Suppressor macrophage treated with lipopolysaccharide for 4 hours (primary cell): Measurements from ENCODE around the gene ABTB2.
A peak's percentile ranks its signal among the peaks of the same experiment; 100 is the strongest.
"Not testable (repeated sequence)": the region's sequence is repeated elsewhere in the genome, so short reads cannot be mapped to it uniquely, and the experiment has no call there.

Source experiments
- DNase-seq: peaks from one replicate; pipeline ENCODE4 v3.0.0-alpha.2; 2020

ABTB2 gene

GRCh38 chr11:34357701-34358257 lies at the start of gene ABTB2:
Gene ABTB2 (minus strand): TSS chr11:34358010.
- peak; percentile 98 for DNase-seq

DNA sequence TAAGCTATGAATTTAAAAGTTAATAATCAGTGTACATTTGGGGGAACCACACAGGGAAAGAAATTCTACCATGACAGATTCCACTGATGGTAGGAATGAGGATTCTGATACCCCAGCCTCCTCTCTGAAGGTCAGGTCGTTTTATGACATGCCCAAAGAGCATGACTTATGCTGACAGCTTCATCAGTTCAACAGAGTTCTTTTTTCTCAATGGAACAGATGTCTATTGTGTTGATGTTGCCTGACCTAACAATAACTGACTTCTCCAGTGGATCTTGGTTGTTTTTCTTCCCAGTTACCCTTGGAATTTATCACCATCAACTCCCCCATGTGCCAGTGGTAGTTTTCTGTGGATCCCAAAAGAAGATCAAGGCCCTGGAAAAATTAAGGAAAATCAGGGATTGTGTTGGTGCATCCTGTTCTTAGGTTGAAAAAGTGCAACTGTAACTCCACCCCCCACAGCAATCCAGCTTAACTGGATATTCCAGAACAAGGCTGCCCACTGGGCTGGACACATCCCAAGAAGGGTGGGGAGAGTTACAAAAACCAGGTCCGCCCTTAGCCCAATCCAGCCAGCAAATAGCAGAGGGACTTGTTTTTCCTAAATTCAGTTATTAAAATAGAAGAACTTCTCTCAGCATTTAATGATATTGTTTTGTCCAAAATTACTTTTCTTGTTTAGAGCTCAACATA lies 49.5 kb upstream of the ABTB2 start:
- no peak for DNase-seq

DNA sequence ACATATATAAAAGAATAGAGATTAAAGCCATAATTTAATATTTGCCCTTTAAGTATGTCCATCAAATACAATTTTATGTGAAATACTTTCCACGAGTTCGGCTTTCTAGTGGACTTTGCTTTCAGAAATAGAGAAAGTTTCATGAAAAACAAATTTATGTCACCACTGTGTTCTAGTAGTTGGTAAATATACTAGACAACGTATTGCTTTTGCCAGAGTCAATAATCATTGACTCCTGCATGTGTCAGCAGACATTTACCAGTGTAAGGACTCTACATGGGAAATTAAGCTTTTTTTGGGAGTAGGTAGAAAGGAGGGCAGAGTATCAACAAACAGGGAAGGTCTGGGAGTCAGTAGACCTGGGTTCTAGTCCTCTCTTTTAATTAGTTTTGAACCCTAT lies 48.6 kb upstream of the ABTB2 start:
- no peak for DNase-seq

DNA sequence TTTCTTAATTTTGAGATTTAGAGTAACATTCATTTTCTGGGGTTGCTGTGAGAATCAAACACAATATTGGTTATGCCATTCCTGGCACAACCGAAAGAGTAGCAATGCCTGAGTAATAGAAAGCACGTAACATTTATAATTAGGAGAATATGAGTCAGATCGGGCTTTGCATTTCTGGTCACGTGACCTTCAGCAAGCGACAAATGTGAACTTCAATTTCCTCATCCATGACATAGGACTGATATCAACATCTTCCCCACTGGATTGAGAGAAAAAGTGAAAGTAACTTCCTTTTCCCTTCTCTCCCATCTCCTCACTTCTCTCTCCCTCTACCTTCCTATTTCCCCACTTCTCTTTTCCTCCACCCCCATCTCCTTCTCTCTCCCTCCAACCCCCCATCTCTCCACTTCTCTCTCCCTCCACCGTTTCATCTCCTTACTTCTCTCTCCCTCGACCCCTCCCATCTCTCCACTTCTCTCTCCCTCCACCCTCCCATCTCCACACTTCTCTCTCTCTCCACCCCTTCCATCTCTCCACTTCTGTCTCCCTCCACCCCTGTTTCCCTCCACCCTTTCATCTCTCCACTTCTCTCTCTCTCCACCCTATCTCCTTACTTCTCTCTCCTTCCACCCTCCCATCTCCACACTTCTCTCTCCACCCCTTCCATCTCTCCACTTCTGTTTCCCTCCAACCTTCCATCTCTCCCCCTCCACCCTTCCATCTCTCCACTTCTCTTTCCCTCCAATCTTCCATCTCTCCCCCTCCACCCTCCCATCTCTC lies 47.5 kb upstream of the ABTB2 start:
- peak; percentile 94 for DNase-seq

GRCh38 chr11:34404280-34404679 lies 46.5 kb upstream of the ABTB2 start:
- DNase-seq: no peak

DNA sequence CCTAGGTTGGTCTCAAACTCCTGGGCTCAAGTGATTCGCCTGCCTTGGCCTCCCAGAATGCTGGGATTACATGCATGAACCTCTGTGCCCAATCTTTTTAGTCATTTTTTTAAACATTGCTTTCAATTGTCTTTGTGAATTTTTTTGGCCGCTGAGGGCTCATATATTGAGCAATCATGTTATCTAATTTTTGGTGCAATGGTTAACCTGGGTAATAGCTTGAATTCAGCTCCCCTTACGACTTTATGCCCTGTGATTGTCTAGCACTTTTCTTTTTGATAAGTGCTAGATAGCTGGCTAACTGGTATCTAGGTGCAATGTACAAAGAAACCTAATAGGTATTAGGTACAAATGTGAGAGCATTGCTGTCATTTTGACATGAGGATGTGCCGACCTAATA lies 45.6 kb upstream of the ABTB2 start:
- DNase-seq: no peak

DNA sequence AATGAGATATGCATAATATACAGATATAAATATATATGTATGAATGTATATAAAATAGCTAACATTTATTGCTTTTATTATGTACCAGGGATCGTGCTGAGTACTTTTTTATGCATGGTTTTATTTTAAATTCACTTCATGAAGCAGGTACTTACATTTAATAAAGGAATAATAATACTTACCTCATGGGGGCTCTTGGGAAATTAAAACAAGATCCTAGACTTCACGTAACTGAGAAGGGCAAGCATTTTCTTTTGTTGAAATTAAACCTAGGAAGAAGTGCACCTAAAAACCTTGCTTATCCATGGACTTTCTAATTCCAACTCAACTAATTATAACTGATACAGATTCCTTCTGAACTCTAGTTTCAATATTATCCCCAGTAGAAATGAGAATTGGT lies 40.0 kb upstream of the ABTB2 start:
- no peak for DNase-seq

GRCh38 chr11:34397120-34397519 lies 39.3 kb upstream of the ABTB2 start:
- no peak for DNase-seq

- no peak for DNase-seq
Measured at GRCh38 chr11:34395916-34396550, 38.2 kb upstream of the ABTB2 start.

DNA sequence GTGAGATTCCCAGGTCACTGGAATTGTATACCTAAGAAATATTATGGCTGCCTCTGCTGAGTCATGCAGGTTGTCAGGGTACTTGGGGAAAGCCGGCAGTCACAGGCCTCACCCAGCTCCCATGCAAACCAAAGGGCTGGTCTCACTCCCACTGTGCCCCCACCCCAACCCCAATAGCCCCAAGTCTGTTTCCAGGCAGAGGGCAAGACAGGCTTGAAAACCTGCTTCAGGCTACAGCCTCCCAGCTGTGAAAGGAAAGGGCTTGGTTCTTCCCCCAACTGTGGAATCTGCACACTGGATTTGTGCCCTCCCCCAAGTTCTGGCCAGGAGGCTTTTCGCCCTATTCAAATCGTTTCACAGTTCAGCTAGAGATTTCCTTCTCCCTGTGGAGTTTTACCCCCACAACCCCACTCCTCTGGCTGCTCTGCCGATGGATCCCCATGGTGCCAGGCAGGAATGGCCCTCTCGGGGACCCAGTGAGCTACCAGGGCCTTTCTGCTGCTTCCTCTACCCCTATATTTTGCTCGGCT lies 37.0 kb upstream of the ABTB2 start:
- DNase-seq: no peak

- DNase-seq: no peak
Measured at GRCh38 chr11:34387653-34388052, 29.8 kb upstream of the ABTB2 start.

GRCh38 chr11:34386356-34386755 lies 28.5 kb upstream of the ABTB2 start:
- DNase-seq: not testable (repeated sequence)

DNA sequence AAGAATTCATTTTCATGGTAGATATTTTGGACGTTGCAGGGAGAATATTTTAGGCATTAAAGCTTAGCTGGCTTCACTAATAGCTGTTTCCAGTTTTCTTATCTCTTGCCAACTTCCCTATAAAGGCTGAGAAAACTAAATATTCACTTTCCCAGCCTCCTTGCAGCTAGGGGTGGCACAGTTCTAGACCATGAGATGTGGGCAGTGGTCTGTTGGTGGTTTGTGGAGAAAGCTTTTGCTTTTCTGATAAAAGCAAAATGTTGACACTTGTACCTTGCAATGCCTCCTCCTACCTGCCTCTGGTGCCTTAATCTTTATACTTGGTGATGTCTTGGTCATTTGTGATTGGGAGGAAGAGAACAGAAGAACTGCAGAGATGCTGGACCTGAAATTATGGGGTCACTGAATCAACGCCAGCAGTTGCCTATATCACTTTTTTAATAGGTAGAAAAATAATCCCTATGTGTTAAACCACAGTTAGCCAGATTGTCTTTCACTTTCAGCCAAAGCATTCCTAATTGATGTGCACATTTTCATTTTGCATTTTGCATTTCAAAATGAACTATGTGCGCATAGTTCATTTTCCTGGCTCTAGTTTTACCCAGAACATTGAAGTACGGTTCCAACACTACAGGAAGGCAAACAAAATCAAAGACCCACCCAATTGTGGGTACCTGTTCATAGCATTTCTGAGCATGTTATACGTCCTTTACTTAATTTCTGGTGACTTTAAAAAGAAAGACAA lies 24.9 kb upstream of the ABTB2 start:
- DNase-seq: no peak

DNA sequence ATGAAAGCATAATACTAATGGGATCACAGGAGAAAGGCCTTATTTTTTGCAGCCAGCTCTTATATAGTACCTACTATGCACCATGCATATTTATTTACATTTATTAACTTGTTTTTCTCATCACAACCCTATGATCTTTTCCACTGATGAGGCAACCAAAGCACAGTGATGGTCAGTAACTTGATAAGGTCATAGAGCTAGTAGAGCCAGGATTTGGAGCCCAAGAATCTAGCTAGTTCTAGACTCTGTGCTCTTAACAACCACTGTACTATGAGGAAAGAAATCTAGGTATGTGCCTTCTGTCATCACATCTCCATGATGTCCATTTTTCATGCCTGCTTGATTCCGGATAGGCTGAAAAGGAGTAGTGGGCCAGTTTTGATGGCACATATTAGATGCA lies 24.0 kb upstream of the ABTB2 start:
- no peak for DNase-seq

DNA sequence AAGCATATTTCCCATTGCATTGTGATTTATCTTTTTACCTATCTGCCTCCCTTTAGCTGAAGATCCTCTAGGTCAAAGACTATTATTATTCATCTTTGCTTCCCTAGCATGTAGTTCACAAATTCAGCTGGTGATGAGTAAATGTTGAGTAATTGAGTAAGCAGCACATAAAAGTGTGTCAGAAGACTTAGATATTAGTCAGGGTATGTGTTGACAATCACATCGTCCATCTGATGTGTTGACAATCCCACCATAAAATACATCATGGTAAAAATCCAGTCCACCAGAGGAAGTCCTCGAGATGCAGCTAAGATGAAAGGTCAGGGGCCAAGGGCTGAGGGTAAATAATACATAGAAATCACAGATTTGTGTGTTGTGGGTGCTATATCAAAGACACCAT lies 22.9 kb upstream of the ABTB2 start:
- DNase-seq: peak; percentile 50

DNA sequence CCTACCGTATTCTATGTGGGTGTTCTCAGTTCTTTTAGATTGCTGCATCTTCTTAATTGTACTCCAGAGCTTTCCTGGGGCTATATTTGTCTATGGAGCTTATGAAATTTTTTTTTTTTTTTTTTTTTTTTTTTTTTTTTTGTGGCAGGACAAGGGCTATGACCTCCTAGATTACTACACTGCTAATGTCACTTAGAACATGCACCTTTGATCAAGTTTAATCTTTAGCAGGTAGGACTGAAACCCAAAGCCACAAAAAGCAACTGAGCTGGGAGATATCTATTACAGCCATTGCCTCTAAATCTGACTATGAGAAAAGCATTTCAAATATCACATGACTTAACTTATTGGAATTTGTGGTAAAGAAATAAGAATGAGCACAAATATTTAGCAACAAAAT lies 21.7 kb upstream of the ABTB2 start:
- DNase-seq: no peak

GRCh38 chr11:34379079-34379478 lies 21.3 kb upstream of the ABTB2 start:
- DNase-seq: no peak

DNA sequence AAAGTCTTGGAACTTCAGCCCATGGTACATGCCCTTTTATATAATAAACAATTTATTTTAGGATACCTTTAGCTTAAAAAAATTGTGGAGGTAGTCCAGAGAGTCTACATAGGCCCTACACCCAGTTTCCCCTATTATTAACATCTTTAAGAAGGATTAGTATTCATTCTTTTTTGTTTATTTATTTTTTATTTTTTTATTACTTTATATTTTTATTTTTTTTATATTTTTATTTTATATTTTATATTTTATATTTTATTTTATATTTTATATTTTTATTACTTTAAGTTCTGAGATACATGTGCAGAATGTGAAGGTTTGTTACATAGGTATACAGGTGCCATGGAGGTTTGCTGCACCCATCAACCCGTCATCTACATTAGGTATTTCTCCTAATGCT lies 15.9 kb upstream of the ABTB2 start:
- no peak for DNase-seq

- peak; percentile 31 for DNase-seq
Measured at GRCh38 chr11:34366522-34366921, 8.7 kb upstream of the ABTB2 start.

- DNase-seq: no peak
Measured at GRCh38 chr11:34364102-34364501, 6.3 kb upstream of the ABTB2 start.

GRCh38 chr11:34363363-34364084 lies 5.7 kb upstream of the ABTB2 start:
- no peak for DNase-seq

- DNase-seq: no peak
Measured at GRCh38 chr11:34360046-34360445, 2.2 kb upstream of the ABTB2 start.
